K562 (cell line): ENCODE results near the gene ARFGAP3. TPM values are rescaled to one million over a fixed set of nuclear protein-coding genes. Genes with fewer than 3 reads are reported as not detected.

Experiments
- E4F1 ChIP-seq: fragments of 250-450 bp; sonication (Bioruptor Pico); IDR thresholded peaks from 2 replicates; pipeline ENCODE4 v1.5.0; 2021; ENCODE audit warnings: mild to moderate bottlenecking, borderline replicate concordance
- FOSL1 ChIP-seq: fragments of 200-800 bp; sonication (Bioruptor generic); conservative IDR thresholded peaks from 2 replicates; pipeline ENCODE4 v1.6.1; 2016; ENCODE audit warnings: missing genetic modification characterization, missing compliant biosample characterization
- KDM4B ChIP-seq, 2 experiments: fragments of 450-650 bp in 1 of 2; sonication (generic) in 1 of 2; IDR thresholded peaks; 2 replicates each; pipeline ENCODE4 v1.6.1; 2016 to 2017; ENCODE audit warnings: borderline replicate concordance in 2 of 2, antibody characterized with exemption in 1 of 2, low read depth in 1 of 2, mild to moderate bottlenecking in 1 of 2
- NR2C2 ChIP-seq, 2 experiments: fragments of 200-800 bp in 1 of 2; sonication (Bioruptor generic) in 1 of 2; sonication (generic) in 1 of 2; formaldehyde crosslinking in 1 of 2; IDR thresholded peaks; 2 replicates each; pipeline versions ENCODE4 v1.6.1 to v1.8.0; 2016 to 2022; ENCODE audit warnings: mild to moderate bottlenecking in 1 of 2, missing compliant biosample characterization in 1 of 2, missing genetic modification characterization in 1 of 2, missing genetic modification reagents in 1 of 2
- NRF1 ChIP-seq, 2 experiments: fragments of 450-650 bp; IDR thresholded peaks in 1 of 2; conservative IDR thresholded peaks in 1 of 2; 2 replicates each; pipeline ENCODE4 v1.6.1; 2014; ENCODE audit warnings: mild to moderate bottlenecking in 2 of 2
- SIN3A ChIP-seq, 2 experiments: fragments of 150-350 bp in 1 of 2; IDR thresholded peaks; 2 replicates each; pipeline ENCODE4 v1.6.1; 2011 to 2016; ENCODE audit warnings: borderline replicate concordance in 2 of 2, low read depth in 2 of 2, low read length in 2 of 2, mild to moderate bottlenecking in 2 of 2, moderate library complexity in 2 of 2; ENCODE audit not compliant: control insufficient read depth in 1 of 2
- TFAP4 ChIP-seq: sonication (generic); formaldehyde crosslinking; IDR thresholded peaks from 2 replicates; pipeline ENCODE4 v1.8.0; 2022; ENCODE audit warnings: missing genetic modification reagents, mild to moderate bottlenecking, moderate library complexity, borderline replicate concordance
- ZNF707 ChIP-seq: fragments of 250-450 bp; sonication (Bioruptor Pico); conservative IDR thresholded peaks from 2 replicates; pipeline ENCODE4 v1.8.0; 2022; ENCODE audit warnings: inconsistent platforms, mild to moderate bottlenecking, moderate library complexity
- polyA plus RNA-seq, 8 experiments: library from polyadenylated mRNA; depleted of rRNA in 4 of 8; stranded (reverse) in 5 of 8; unstranded in 3 of 8; fragments of >200 nt; fragmentation: Nextera tagmentation in 2 of 8; fragmentation: Illumina TruSeq in 1 of 8; extraction: Ambion mirVana in 2 of 8; extraction: Trizol in 1 of 8; gene quantifications; 2 replicates each; pipeline versions ENCODE4 v1.2.1 to v1.2.3, GENCODE V29; 2011 to 2014; ENCODE audit warnings: inconsistent platforms in 1 of 8, missing spikeins in 1 of 8
- total RNA-seq, 7 experiments: library from RNA; depleted of rRNA in 6 of 7; stranded (reverse); fragments of >200 nt in 6 of 7; fragmentation: Illumina TruSeq in 2 of 7; extraction: Trizol in 2 of 7; gene quantifications; 2 replicates each; pipeline versions ENCODE4 v1.2.1 to v1.2.3, GENCODE V29; 2011 to 2021; ENCODE audit warnings: low replicate concordance in 1 of 7
- TF ChIP-seq, protein P1 (sequence below): fragments of 450-650 bp; IDR thresholded peaks from 2 replicates; pipeline ENCODE4 v1.6.1; 2016
- TF ChIP-seq, protein P2 (sequence below): fragments of 450-650 bp; IDR thresholded peaks from 2 replicates; pipeline ENCODE4 v1.6.1; 2016; ENCODE audit warnings: low read depth, mild to moderate bottlenecking, moderate library complexity

The ARFGAP3 gene
- total and polyA plus RNA-seq, 9 of the 15 experiments (the other 6 are each of a cell fraction or from before 2014, with no cell fraction given) = 14.2 to 31.9 (median 22.7) TPM

DNA sequence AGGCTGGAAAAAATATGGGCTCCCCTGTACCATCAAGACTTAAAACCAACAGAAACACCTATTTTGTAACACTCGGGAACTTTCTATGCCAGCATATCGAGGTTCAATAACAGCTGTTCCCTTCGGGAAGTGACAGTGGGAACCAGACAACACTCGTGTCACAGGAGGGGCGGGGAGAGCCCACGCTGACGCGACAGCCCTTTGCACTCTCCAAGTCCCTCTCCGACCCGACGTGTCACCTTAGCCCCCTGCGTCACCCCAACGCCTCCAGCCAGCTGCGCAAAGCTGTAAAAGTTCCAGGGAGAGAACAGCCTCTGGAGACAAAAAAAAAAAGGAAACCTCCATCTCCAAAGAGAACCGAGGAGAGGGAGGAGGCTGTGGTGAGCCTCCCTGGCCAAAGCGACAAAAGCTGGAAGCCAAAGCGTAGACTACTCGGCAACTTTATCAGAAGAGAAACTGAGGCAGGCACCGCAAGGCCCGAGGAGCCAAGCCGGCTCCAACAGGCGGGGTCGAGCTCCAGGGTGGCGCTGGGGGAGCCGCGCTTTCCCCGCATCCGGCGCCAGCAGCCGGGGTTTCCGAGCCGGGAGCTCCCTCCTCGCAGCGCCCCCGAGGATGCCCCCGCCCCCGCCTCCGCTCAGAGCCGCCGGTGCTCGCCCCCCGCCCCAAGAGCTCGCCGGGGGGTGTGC lies 751 bp downstream of the ARFGAP3 start (continued):
- TF ChIP-seq KDM4B (IDR thresholded peaks at IDR 0.05; ENCODE audit: borderline replicate concordance in 2 of 2, low read depth in 1 of 2) (no peak), FOSL1 (tag) (0 out of 2 replicates have a peak, but pooled peaks have one; percentile 12), E4F1 (CRISPR knock-in tag) (no peak), ZNF707 (no peak), NRF1 (conservative IDR thresholded peaks at IDR 0.05 in 1 of 2, IDR thresholded peaks at IDR 0.05 in 1 of 2) (peak; percentile 42 to 59; a peak in 2 of 4 replicates), SIN3A (IDR thresholded peaks at IDR 0.05; ENCODE audit: borderline replicate concordance in 2 of 2, control insufficient read depth in 1 of 2, low read depth in 2 of 2, low read length in 2 of 2) (0 out of 4 replicates have a peak, but pooled peaks of 1 of the 2 experiments have one; percentile 8), TFAP4 (peak; percentile 65), NR2C2 (CRISPR knock-in tag; IDR thresholded peaks at IDR 0.05) (no peak), NR2C2 (tag; IDR thresholded peaks at IDR 0.05) (peak; percentile 57; the same call in 1 of the 2 replicates)
- TF ChIP-seq, protein P1, sequence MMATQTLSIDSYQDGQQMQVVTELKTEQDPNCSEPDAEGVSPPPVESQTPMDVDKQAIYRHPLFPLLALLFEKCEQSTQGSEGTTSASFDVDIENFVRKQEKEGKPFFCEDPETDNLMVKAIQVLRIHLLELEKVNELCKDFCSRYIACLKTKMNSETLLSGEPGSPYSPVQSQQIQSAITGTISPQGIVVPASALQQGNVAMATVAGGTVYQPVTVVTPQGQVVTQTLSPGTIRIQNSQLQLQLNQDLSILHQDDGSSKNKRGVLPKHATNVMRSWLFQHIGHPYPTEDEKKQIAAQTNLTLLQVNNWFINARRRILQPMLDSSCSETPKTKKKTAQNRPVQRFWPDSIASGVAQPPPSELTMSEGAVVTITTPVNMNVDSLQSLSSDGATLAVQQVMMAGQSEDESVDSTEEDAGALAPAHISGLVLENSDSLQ = peak; percentile 19; the same call in 1 of the 2 replicates
- TF ChIP-seq, protein P2, sequence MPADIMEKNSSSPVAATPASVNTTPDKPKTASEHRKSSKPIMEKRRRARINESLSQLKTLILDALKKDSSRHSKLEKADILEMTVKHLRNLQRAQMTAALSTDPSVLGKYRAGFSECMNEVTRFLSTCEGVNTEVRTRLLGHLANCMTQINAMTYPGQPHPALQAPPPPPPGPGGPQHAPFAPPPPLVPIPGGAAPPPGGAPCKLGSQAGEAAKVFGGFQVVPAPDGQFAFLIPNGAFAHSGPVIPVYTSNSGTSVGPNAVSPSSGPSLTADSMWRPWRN = no peak
- TF ChIP-seq, all 486 proteins: peak for 11
